NCI-H82 treated with DMSO at 0.1 percent for 48 hours (cell line): Measurements from ENCODE around the gene HID1.
A peak's percentile ranks its signal among the peaks of the same experiment; 100 is the strongest.
"Not testable (repeated sequence)": the region's sequence is repeated elsewhere in the genome, so short reads cannot be mapped to it uniquely, and the experiment has no call there.

Source experiments
- DNase-seq: peaks from one replicate; lab custom pipeline; 2025; ENCODE audit not compliant: unreplicated experiment; lab: John Stamatoyannopoulos, UW

HID1 gene

GRCh38 chr17:74923538-74924249 lies 48.9 kb downstream of the HID1 start:
- no peak for DNase-seq

DNA sequence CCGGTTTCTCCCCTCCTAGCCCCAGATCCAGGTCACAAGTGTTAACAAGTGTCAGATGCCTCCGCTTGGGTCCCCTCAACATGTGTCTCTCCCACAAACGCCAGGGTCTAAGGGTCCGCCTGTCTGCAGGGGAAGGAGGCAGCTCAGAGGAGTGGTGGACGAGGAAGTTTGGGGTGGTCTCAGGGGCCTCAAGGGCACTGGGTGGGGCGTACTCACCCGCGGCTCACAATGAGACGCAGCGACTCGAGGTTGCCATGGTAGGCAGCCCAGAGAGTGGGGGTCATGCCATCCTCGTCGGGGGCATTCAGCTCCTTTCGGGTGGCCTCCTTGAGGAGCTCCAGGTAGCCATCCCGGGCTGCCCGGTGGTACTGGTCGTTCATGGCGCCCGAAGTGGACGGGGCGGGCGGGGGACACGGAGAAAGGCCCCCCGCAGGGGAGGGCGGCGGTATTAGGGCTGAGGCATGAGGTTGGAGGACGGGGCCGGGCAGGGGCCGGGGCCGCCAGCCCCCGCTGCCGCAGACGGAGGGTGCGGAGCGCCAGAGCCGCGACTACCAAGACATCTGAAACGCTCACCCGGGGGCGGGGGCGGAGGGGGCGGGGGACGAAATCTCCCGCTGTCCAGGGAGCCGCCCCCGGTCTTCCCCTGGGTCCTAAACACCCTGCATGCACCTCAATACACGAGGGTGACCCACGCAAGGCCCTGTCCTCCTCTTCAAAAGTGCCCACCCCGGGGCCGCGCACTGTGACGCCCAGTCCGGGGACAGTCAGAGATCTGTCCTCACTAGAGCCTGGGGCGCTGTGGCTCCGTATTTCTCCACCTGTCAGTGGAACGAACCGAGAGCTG lies 49.6 kb downstream of the HID1 start, which contains the start of gene USH1G:
USH1G (minus strand) TSS at position 562 of the 844 bp plus-strand sequence; CDS start at position 380, 182 bp downstream.
- no peak for DNase-seq

- no peak for DNase-seq
Observed at GRCh38 chr17:74922172-74922571, 50.4 kb downstream of the HID1 start.

- DNase-seq: no peak
Observed at GRCh38 chr17:74921769-74922168, 50.8 kb downstream of the HID1 start.

GRCh38 chr17:74921026-74921681 lies 51.4 kb downstream of the HID1 start:
- no peak for DNase-seq

DNA sequence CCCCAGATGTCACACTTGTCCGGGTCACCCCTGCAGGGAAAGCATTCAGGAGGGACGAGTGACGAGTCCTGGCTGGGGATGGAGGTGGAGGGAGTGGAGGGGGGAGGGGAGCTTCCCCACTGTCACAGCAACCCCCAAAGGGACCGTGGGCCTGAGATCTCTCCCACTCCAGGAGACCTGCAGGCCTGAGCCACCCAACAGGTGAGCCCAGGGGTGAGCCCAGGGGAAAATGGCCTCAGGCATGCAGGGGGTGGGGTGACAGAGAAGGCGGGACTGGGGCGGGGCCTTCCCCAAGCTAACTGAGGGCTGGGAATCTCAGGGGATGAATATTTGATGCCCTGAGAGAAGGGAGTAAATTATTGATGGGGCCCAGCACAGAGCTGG lies 51.9 kb downstream of the HID1 start:
- no peak for DNase-seq

DNA sequence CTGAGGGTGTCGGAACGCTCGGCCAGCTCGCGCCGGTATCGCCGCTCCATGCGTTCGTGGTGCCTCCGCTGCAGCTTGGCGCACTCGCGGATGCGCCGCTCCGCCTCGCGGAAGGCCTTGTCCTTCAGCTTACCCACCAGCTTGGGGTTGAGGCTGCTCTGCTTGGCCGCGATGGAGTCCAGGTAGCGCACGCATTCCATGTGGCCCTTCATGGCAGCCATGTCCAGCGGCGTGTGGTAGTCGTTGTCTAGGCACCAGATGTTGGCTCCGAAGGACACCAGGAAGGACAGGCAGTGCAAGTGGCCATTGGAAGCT lies 52.3 kb downstream of the HID1 start:
- no peak for DNase-seq

GRCh38 chr17:74919440-74920305 lies 52.9 kb downstream of the HID1 start:
- DNase-seq: no peak

- DNase-seq: peak; percentile 31
Observed at GRCh38 chr17:74918906-74919305, 53.7 kb downstream of the HID1 start.

DNA sequence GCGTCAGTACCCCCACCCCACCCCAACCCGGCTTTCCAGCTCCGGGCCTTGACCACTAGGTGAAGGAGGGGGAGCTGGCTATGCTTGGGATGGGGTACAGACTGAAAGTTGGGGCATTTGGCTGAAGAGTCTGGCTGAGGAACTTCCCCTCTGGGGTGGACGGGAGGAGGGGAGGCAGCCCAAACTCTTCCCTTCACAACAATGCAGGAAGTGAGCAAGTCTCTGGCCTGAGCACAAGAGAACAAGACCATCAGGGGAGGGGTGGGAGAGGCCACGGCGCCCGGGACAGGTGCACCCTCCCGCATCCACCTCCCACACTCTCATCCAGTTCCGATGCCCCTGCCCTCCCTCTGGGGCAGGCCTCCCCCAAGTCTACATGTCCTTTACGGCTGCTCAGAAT lies 55.1 kb downstream of the HID1 start:
- no peak for DNase-seq

GRCh38 chr17:74916851-74917199 lies 55.7 kb downstream of the HID1 start:
- DNase-seq: no peak

- DNase-seq: no peak
Observed at GRCh38 chr17:74916136-74916850, 56.3 kb downstream of the HID1 start.

DNA sequence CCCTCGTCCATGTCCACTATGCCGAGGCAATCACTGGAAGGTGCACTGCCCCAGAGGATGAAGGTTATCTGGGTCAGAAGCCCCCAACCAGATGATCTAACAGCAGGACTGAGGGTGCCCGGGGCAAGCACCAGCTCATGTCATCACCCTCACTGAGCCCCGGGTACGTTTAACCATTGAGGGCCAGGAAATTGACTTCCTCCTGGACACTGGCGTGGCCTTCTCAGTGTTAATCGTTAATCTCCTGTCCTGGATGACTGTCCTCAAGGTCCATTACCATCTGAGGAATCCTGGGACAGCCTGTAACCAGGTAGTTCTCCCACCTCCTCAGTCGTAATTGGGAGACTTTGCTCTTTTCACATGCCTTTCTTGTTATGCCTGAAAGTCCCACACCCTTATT lies 61.1 kb downstream of the HID1 start:
- not testable (repeated sequence) for DNase-seq

DNA sequence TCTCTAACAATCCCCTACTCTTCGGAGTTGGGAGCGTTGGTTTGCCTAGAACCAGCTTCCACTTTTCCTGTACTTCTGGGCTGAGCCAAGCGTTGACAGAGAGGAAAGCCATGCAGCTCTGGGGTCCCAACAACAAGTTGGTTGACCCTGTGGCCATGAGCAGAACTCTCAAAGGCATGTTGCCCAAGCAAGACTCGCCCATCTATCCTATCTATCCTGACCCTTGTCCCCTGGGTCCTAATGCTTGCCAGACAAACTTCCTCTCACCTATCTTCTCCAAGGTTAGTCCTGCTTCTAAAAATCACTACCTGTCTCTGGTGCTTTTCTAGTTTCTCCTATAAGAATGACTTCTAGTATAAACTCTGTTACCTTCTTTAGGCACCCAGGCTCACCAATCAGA lies 63.5 kb downstream of the HID1 start:
- not testable (repeated sequence) for DNase-seq

DNA sequence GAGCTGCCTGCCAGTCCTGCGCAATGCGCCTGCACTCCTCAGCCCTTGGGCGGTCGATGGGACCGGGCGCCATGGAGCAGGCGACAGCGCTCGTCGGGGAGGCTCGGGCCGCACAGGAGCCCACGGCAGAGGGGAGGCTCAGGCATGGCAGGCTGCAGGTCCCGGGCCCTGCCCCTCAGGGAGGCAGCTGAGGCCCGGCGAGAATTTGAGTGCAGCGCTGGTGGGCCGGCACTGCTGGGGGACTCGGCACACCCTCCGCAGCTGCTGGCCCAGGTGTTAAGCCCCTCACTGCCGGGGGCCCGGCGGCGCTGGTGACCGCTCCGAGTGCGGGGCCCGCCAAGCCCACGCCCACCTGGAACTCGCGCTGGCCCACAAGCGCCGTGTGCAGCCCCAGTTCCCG lies 65.5 kb downstream of the HID1 start:
- no peak for DNase-seq

- not testable (repeated sequence) for DNase-seq
Observed at GRCh38 chr17:74906214-74906793, 66.3 kb downstream of the HID1 start.

DNA sequence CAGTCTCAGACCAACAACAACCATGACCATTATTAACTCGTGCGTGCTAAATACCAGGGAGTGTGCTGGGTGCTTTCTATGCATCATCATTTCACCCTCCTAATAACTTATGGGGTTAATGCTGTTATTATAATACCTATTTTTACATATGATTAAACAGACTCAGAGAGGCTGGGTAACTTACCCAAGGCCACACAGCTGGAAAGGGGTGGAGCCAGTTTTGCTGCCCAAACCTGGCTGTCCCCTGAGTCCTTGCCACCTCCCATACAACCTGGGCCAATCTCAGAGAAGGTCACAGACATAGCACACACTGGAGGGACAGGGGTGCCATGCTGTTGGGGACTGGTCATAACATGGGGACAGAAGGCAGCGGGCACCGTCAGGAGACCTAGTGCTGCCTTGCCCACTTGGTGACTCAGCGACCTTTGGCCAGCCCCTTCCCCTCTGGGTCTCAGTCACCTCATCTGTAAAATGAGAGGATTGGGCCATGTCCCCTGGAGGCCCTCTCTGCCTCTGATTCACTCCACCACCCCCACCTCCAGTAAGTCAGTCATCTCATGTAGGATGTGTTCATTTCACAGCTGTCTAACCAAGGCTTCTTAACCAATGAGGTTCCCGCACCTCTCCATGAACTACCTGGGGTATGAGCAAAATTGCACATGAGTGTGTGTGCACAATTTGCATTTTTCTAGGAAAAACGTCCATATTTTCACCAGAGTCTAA lies 67.7 kb downstream of the HID1 start:
- DNase-seq: no peak

- DNase-seq: no peak
Observed at GRCh38 chr17:74903671-74904070, 68.9 kb downstream of the HID1 start.

GRCh38 chr17:74903034-74903433 lies 69.5 kb downstream of the HID1 start:
- no peak for DNase-seq
